ENCODE measurements around the gene ITPR1.

DNA sequence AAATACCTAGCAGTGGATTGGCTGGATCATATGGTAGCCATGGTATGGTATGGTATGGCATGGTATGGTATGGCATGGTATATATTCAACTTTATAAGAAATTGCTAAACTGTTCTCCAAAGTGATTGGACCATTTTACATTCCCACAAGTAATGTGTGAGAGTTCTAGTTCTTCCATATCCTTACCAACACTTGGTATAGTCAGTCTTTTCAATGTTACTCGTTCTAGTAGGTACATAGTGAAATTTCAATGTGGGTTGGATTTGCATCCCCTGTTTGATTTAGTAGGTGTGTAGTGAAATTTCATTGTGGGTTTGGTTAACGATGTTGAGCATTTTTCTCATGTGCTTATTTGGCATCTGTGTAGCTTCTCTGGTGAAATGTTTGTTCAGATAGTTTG, 154.3 kb downstream of the ITPR1 start:
- TF ChIP-seq L3MBTL2 (conservative IDR thresholded peaks at IDR 0.05), result no peak
- no peak for TF ChIP-seq FOXM1 (IDR thresholded peaks at IDR 0.05; ENCODE audit: borderline replicate concordance)
- no peak for TF ChIP-seq NFRKB (IDR thresholded peaks at IDR 0.05)
- no peak for TF ChIP-seq BHLHE40 (IDR thresholded peaks at IDR 0.05; ENCODE audit: borderline replicate concordance)
- no peak for TF ChIP-seq SP1 (IDR thresholded peaks at IDR 0.05)
- no peak for TF ChIP-seq ARNT (IDR thresholded peaks at IDR 0.05)
- TF ChIP-seq HDGF (IDR thresholded peaks at IDR 0.05; ENCODE audit: borderline replicate concordance), result no peak
- no peak for TF ChIP-seq LEF1 (IDR thresholded peaks at IDR 0.05; ENCODE audit: borderline replicate concordance)
- TF ChIP-seq FOXA1 (IDR thresholded peaks at IDR 0.05), result no peak
- TF ChIP-seq CTBP1 (IDR thresholded peaks at IDR 0.05; ENCODE audit: borderline replicate concordance), result no peak
- no peak for TF ChIP-seq ZNF384 (IDR thresholded peaks at IDR 0.05)
- TF ChIP-seq SUZ12 (IDR thresholded peaks at IDR 0.05), result no peak

Measured in HEK293T (cell line).